Liver (tissue), 9 donors: ENCODE data around the gene ZFYVE9. TPM values are rescaled to one million over a fixed set of nuclear protein-coding genes. Genes with fewer than 3 reads are reported as not detected.
"Not testable (repeated sequence)": the region's sequence is repeated elsewhere in the genome, so short reads cannot be mapped to it uniquely, and the experiment has no call there.

Source experiments
- DNase-seq: peaks from one replicate; pipeline ENCODE4 v3.0.0-alpha.2; 2017; ENCODE audit warnings: low spot score
- H3K27ac ChIP-seq, 2 donors: one replicate each; pipeline ENCODE4 v1.7.0; 2013; ENCODE audit warnings: inconsistent platforms in 2 of 2, low read length in 2 of 2, control low read depth in 1 of 2, low read depth in 1 of 2, mild to moderate bottlenecking in 1 of 2
- H3K27me3 ChIP-seq, 4 donors: one replicate each; pipeline versions ENCODE4 v1.6.1 to v1.7.0; 2013; ENCODE audit warnings: low read length in 3 of 4, inconsistent platforms in 1 of 4, mild to moderate bottlenecking in 1 of 4, moderate library complexity in 1 of 4; ENCODE audit not compliant: control insufficient read depth in 4 of 4, insufficient read depth in 4 of 4
- H3K36me3 ChIP-seq, 4 donors: one replicate each; pipeline versions ENCODE4 v1.6.1 to v1.7.0; 2013; ENCODE audit warnings: low read length in 3 of 4, mild to moderate bottlenecking in 3 of 4, low read depth in 1 of 4, moderate library complexity in 1 of 4; ENCODE audit not compliant: control insufficient read depth in 4 of 4, insufficient read depth in 3 of 4
- H3K4me1 ChIP-seq, 4 donors: one replicate each; pipeline versions ENCODE4 v1.6.1 to v1.7.0; 2013; ENCODE audit warnings: low read length in 3 of 4, mild to moderate bottlenecking in 3 of 4, moderate library complexity in 1 of 4; ENCODE audit not compliant: control insufficient read depth in 4 of 4, insufficient read depth in 4 of 4
- H3K4me3 ChIP-seq, 3 donors: one replicate each; pipeline versions ENCODE4 v1.6.1 to v1.7.0; 2013; ENCODE audit warnings: low read length in 3 of 3, control low read depth in 1 of 3, low read depth in 1 of 3, mild to moderate bottlenecking in 1 of 3
- H3K9ac ChIP-seq, 2 donors: one replicate each; pipeline ENCODE4 v1.7.0; 2013; ENCODE audit warnings: low read length in 2 of 2, mild to moderate bottlenecking in 2 of 2, moderate library complexity in 2 of 2, control low read depth in 1 of 2, low read depth in 1 of 2
- H3K9me3 ChIP-seq, 4 donors: one replicate each; pipeline versions ENCODE4 v1.6.1 to v1.7.0; 2013; ENCODE audit warnings: low read length in 3 of 4; ENCODE audit not compliant: control insufficient read depth in 4 of 4
- ATF3 ChIP-seq: IDR thresholded peaks from 2 replicates; pipeline ENCODE4 v1.6.1; 2016; ENCODE audit warnings: antibody characterized with exemption
- CTCF ChIP-seq: fragments of 150-350 bp; IDR thresholded peaks from 2 replicates; pipeline ENCODE4 v1.5.1; 2017; ENCODE audit warnings: improper control_type of control experiment, low read depth, low read length; ENCODE audit not compliant: missing input control
- FOXA1 ChIP-seq: IDR thresholded peaks from 2 replicates; pipeline ENCODE4 v1.6.1; 2016; ENCODE audit warnings: antibody characterized with exemption
- HNF4A ChIP-seq, 2 donors: conservative IDR thresholded peaks; 2 replicates each; pipeline ENCODE4 v1.6.1; 2016; ENCODE audit warnings: antibody characterized with exemption in 2 of 2, mild to moderate bottlenecking in 2 of 2
- JUND ChIP-seq, 2 donors: IDR thresholded peaks; 2 replicates each; pipeline ENCODE4 v1.6.1; 2016; ENCODE audit warnings: antibody characterized with exemption in 2 of 2
- NR2F2 ChIP-seq: IDR thresholded peaks from 2 replicates; pipeline ENCODE4 v1.6.1; 2016; ENCODE audit warnings: antibody characterized with exemption
- REST ChIP-seq: IDR thresholded peaks from 2 replicates; pipeline ENCODE4 v1.6.1; 2016; ENCODE audit warnings: antibody characterized with exemption, mild to moderate bottlenecking
- RXRA ChIP-seq, 2 donors: IDR thresholded peaks; 2 replicates each; pipeline ENCODE4 v1.6.1; 2017 to 2018; ENCODE audit warnings: antibody characterized with exemption in 2 of 2, mild to moderate bottlenecking in 1 of 2
- ZBTB33 ChIP-seq: IDR thresholded peaks from 2 replicates; pipeline ENCODE4 v1.6.1; 2016; ENCODE audit warnings: antibody characterized with exemption
- WGBS: extraction: QIAGEN DNeasy Blood & Tissue Kit; methylation state at CpG from one replicate; pipeline ENCODE4 v1.1.7; 2013; 5-methylcytosine and 5-hydroxymethylcytosine counted together
- polyA plus RNA-seq, 2 donors: library from polyadenylated mRNA; stranded (reverse) in 1 of 2; unstranded in 1 of 2; fragments of 200-250 nt in 1 of 2; fragments of >200 nt in 1 of 2; fragmentation: Nextera tagmentation in 1 of 2; extraction: Ambion mirVana in 1 of 2; gene quantifications; one replicate each; pipeline versions ENCODE4 v1.2.1 to v1.2.3, GENCODE V29; 2013 to 2015
- total RNA-seq, 2 donors: library from RNA; depleted of rRNA; stranded (reverse); fragments of >200 nt; gene quantifications; one replicate each; pipeline ENCODE4 v1.2.3, GENCODE V29; 2014
- donor health status: healthy.
- donor health status: healthy.
- donor health status: healthy.
- donor health status: healthy.
- donor health status: healthy.

ZFYVE9 gene
- total and polyA plus RNA-seq, 4 donors = 3.8 to 20.9 (median 7.7) TPM

GRCh38 chr1:52168373-52169080 is 26.6 kb downstream of the ZFYVE9 start (continued):
- TF ChIP-seq ZBTB33 = no peak
- TF ChIP-seq JUND (IDR thresholded peaks at IDR 0.05) = no peak

GRCh38 chr1:52171149-52171548 is 29.3 kb downstream of the ZFYVE9 start:
- H3K27ac ChIP-seq, H3K36me3 ChIP-seq, DNase-seq, H3K9me3 ChIP-seq, H3K9ac ChIP-seq, H3K4me1 ChIP-seq, H3K4me3 ChIP-seq, H3K27me3 ChIP-seq: not testable (repeated sequence)
- 95% methylated on average over 4 of the region's 5 CpGs for WGBS

- Histone ChIP-seq H3K36me3 (no peaks in the 10 kb centered on the region), H3K27me3 (no peaks in the 10 kb centered on the region), H3K9ac (no peak overlapping the region), H3K9me3 (no peaks in the 10 kb centered on the region), H3K4me1 (no peaks in the 10 kb centered on the region), H3K4me3 (no peak overlapping the region), H3K27ac (no peak overlapping the region)
- TF ChIP-seq JUND (IDR thresholded peaks at IDR 0.05) (no peak), RXRA (IDR thresholded peaks at IDR 0.05) (no peak), HNF4A (conservative IDR thresholded peaks at IDR 0.05) (no peak), REST (no peak), NR2F2 (no peak), CTCF (no peak), ATF3 (no peak), FOXA1 (no peak)
- DNase-seq = no peak
- WGBS = 72% methylated on average over 6 of the region's 6 CpGs
These were observed 37.2 kb downstream of the ZFYVE9 start for GRCh38 chr1:52179073-52179472.
